ENCODE measurements around the gene FNIP1.
"Not testable (repeated sequence)": the region's sequence is repeated elsewhere in the genome, so short reads cannot be mapped to it uniquely, and the experiment has no call there.

The FNIP1 gene

DNA sequence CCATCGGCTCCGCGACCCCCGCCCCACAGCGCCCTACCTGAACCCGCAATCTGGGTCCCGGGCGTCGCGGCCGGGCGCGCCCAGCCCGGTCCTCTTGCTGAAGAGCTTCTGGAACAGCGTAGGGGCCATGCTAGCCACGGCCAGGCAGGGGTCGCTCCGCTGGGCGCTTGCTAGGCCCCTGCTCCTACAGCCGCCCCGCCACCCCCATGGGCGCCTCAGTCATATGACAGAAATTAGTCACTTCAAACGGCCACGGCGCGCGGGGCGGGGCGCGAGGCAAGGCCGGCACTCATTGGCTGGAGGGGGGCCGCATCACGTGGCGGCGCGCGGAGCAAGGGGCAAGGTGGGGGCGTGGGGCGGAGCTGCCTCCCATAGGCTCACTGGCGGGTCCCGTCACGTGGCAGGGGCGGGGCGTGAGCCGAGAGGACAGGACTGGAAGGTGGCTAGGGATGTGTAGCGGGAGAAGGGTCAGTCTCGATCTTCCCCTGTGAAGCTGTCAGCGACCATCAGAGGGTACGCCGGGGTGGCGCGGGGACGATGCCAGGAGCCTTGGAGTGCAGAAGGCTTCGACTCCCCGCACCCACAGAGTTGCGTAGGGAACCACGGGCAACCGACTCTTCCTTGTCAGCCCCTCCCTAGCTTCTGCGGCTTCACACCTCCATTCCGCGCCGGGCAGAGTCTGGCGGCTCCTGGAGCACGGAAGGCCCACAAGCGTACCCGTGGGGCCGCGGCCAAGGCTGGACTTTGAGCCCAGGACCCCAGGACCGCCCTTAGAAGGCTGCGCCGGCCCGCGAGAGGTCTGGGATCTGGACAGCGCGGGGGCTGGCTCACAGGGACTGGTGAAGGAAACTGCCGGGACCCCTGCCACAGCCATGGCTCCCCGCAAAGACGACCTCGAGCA is at the start of gene FNIP1:
FNIP1 (minus strand) TSS at position 225 of the 901 bp plus-strand sequence; CDS start at position 129, 96 bp downstream.
- DNase-seq (ENCODE audit: low read depth) = peak; percentile 97

GRCh38 chr5:131846536-131846935 is 49.7 kb upstream of the FNIP1 start:
- no peak for DNase-seq (ENCODE audit: low read depth)

GRCh38 chr5:131845828-131846227 is 49.0 kb upstream of the FNIP1 start:
- no peak for DNase-seq (ENCODE audit: low read depth)

GRCh38 chr5:131842971-131843370 is 46.2 kb upstream of the FNIP1 start:
- DNase-seq (ENCODE audit: low read depth) = not testable (repeated sequence)

DNA sequence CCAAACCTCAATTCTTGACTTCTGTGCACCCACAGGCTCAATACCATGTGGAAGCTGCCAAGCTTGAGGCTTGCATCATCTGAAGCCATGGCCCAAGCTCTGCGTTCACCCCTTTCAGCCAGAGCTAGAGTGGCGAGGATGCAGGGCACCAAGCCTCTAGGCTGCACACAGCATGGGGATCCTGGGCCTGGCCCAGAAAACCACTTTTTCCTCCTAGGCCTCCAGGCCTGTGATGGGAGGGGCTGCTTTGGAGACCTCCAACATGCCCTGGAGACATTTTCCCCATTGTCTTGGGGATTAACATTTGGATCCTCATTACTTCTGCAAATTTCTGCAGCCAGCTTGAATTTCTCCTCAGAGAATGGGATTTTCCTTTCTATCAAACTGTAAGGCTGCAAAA is 35.9 kb upstream of the FNIP1 start:
- not testable (repeated sequence) for DNase-seq (ENCODE audit: low read depth)

- no peak for DNase-seq (ENCODE audit: low read depth)
Measured at GRCh38 chr5:131825404-131826013, 28.7 kb upstream of the FNIP1 start.

GRCh38 chr5:131824631-131825030 is 27.8 kb upstream of the FNIP1 start:
- no peak for DNase-seq (ENCODE audit: low read depth)

GRCh38 chr5:131821221-131821620 is 24.4 kb upstream of the FNIP1 start:
- no peak for DNase-seq (ENCODE audit: low read depth)

DNA sequence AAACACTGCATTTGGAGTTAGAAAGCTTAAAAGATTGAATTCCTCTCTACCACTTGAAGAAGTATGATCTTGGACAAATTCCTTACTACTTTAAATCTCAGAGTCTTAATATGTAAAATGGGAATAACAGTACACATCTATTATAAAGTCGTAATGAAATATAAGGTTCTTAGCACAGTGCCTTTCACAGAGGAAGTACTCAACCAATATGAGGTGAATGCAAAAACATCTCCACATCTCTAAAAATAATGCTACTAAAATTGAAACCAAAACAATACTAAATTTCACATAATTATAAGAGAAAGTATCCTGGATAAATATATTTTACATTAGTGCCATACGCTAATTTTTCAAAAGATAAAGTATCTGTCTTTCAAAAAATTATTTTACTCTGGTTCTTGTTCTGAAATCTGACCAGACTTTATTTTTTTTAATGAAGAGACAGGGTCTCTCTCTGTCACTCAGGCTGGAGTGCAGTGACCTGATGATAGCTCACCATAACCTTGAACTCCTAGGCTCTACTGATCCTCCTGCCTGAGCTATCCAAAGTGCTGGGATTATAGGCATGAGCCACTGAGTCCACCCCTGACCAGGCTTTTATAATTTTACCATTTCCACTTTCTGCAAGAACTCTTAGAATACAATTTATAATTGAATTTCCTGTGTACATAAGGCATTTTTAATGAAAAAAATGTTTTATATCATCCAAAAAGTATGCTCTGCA is 21.3 kb upstream of the FNIP1 start:
- DNase-seq (ENCODE audit: low read depth) = no peak

DNA sequence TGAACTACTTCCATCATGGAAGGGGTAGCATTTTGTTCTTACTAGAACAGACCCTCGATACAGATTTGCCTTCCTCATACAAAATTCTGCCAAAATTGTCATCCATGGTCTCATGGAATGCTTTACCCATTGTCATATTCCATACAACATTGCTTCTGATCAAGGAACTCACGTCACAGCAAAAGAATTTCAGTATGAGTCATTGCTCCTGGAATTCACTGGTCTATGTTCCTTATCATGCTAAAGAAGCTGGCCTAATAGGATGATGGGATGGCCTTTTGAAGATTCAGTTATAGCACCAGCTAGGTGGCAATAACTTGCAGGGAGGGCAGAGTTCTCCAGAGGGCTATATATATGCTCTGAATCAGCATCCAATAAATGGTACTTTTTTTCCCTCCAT is 18.2 kb upstream of the FNIP1 start:
- DNase-seq (ENCODE audit: low read depth) = no peak

DNA sequence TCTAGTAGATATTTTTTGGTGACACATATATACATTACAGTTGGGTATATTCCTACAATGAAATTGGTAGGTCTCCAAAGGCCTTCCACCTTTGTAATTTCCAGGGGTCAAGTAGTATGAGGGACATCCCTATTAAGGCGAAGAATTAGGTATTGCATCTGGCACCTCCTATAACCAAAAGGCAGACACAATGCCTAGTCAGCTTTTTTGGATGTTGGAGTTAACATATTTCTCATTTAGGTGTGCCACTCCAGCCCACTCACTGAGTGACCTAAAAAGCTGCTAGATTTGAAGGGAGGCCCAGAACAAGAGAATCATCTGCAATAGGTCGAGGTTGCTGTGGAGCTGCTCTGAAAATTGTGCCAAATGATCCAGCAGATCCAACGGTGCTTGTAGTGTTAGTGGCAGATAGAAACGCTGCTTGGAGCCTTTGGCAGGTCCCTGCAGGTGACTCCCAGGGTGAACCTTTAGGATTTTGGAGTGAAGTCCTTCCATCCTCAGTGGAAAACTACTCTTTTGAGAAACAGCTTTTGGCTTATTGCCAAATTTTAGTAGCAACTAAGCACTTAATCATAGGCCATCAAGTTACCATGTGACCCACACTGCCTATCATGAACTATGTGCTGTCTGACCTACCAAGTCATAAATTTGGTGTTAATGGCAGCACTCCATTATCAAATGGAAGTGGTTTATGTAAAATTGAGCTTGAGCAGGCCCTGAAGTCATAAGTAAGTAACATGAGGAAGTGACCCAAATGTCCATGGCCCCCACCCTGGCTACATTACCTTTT is 15.7 kb upstream of the FNIP1 start:
- no peak for DNase-seq (ENCODE audit: low read depth)

GRCh38 chr5:131810510-131811249 is 13.9 kb upstream of the FNIP1 start:
- no peak for DNase-seq (ENCODE audit: low read depth)

DNA sequence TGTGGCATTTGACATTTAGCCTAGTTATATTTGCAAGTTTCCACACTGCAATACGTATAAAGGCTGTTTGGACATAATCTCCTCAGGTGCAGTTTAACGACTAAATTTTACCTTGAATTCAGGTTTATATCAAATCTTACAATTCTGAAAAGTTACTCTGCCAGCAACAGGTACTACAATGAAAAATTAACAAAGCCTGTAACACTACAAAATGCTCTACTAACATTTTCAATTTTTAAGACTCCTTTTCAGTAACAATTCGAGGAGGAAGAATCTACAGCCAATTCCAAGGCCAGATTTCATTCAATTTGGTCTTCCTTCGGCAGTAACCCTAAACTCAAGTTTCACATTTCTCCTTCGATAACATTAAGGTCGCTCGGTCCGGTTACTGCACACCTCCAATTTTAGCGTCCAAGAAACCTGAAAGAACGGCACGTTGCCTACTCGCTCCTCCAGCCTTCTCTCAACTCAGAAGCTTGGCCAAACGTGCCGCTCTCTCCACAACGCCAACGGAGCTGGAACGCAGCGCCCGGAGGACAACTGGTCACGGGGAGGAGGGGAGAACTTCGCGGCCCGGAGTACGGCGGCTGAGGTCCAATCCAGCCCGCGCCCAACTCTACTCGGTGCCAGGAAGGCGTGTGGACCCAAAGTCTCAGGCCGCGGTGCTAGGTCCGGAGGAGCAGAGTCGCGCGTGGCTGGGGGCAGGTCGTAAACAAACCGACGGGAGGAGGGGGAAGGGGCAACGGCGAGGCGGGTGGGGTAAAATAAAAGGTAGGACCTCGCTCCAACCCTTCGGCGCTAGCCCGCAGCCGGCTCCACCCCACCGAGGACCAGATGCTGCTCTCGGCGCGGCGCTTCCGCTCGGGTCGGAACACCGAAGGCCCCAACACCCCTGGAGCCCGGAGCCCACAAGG is 681 bp downstream of the FNIP1 start:
- DNase-seq (ENCODE audit: low read depth) = no peak

DNA sequence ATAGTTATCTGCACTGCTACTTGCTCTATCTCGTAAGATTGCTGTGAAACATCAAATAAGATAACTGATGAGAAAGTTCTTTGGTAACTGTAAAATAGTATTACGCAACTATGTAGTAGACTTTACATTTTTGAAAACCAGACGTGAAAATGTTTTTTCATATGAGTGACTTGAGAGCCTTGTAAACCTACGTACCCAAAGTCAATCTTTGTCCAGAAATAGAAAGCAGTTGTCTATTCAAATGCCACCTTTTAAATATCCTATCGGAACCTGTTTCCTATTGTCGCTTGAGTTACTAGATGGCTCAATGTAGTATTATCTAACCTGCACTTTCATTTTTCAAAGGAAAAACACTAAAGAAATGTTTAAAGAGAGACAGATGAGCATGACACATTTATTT is 1.6 kb downstream of the FNIP1 start:
- DNase-seq (ENCODE audit: low read depth) = no peak

GRCh38 chr5:131794586-131794985 is 2.2 kb downstream of the FNIP1 start:
- no peak for DNase-seq (ENCODE audit: low read depth)

DNA sequence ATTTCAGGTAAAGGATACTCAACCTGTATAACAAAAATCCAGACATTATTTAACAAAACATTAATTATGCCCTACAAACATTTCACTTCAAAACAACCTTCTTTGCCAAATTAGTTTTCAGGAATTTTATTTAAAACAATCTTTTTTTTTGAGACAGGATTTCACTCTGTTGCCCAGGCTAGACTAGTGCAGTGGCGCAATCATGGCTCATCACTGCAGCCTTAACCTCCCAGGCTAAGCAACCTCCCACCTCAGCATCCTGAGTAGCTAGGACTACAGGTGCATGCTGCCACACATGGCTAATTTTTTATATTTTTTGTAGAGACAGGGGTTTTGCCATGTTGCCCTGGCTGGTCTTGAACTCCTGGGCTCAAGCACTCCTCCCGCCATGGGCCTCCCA is 3.9 kb downstream of the FNIP1 start:
- no peak for DNase-seq (ENCODE audit: low read depth)

- no peak for DNase-seq (ENCODE audit: low read depth)
Measured at GRCh38 chr5:131791866-131792265, 5.0 kb downstream of the FNIP1 start.

DNA sequence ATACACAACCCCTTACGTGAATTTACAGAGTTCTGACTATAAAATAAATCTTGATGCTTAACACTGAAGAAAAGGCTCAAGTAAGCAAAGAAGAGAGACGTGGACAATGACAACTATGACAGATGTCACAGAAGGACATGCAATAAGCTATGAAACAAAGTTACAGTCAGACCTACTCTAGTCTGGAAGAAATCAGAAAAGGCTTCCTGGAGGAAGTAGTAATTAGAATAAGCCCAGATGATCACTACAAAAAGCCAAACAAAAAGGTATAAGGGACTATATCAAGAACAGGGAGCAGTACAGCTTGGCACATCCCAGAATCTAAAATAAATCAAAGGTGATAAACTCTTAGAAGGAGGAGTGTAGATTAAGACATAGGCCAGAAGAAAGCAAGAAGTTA is 6.3 kb downstream of the FNIP1 start:
- no peak for DNase-seq (ENCODE audit: low read depth)

DNA sequence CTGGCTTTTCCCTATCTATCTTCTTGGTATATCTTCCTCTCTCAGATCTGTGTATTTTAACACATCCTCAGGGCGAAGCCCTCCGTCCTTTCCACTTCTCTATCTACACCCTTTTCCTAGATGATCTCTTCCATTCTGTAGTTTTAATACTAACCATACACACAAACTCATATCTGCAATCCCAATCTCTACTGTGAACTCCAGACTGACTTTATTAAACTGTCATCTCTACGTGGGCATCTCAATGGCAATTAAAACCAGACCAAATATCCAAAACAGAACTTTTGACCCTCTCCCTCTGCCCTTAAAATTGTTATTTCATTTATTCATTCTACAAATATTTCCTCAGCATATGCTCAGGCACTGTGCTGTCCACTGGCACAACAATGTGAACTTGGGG is 7.1 kb downstream of the FNIP1 start:
- DNase-seq (ENCODE audit: low read depth) = no peak

DNA sequence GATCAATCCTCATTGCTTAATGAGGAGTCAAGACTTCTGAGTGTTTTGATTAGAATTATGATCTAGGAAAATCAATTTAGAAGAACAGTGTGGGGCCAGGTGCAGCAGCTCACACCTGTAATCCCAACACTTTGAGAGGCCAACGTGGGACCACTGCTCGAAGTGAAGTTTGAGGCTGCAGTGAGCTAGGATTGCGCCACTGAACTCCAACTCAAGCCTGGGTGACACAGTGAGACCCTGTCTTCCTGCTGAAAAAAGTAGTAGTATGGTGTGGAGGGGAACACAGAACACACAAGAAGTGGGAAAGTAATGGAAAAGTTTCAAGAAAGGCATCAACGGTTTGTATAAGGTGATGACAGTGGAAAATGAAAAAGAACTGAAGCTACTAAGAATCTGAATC is 9.1 kb downstream of the FNIP1 start:
- no peak for DNase-seq (ENCODE audit: low read depth)

Measured in activated T-cell treated with anti-CD3 and anti-CD28 coated beads for 1 hour (primary cell).